NT2/D1 (cell line): ENCODE data around the gene SLC25A33.

Experiments used
- DNase-seq: peaks from one replicate; pipeline ENCODE4 v3.0.0-alpha.2; 2011; ENCODE audit warnings: low read depth, low spot score
- H3K27me3 ChIP-seq: 2 replicates; pipeline ENCODE4 v1.6.0; 2011; ENCODE audit warnings: mild to moderate bottlenecking; ENCODE audit not compliant: insufficient read length, insufficient read depth
- H3K36me3 ChIP-seq: 2 replicates; pipeline ENCODE4 v1.6.1; 2011; ENCODE audit warnings: mild to moderate bottlenecking, low read length, mixed read lengths; ENCODE audit not compliant: insufficient read depth, insufficient read length
- H3K4me1 ChIP-seq: 2 replicates; pipeline ENCODE4 v1.5.1; 2011; ENCODE audit not compliant: insufficient read depth, insufficient read length
- H3K4me3 ChIP-seq: 2 replicates; pipeline ENCODE4 v1.5.1; 2011; ENCODE audit warnings: low read depth; ENCODE audit not compliant: insufficient read length
- H3K9ac ChIP-seq: 2 replicates; pipeline ENCODE4 v1.6.0; 2011; ENCODE audit warnings: low read depth; ENCODE audit not compliant: insufficient read length
- H3K9me3 ChIP-seq: 2 replicates; pipeline ENCODE4 v1.5.1; 2011; ENCODE audit warnings: mild to moderate bottlenecking, low read length; ENCODE audit not compliant: insufficient read depth
- SUZ12 ChIP-seq: IDR thresholded peaks from 2 replicates; pipeline ENCODE4 v1.6.1; 2011; ENCODE audit not compliant: insufficient read length, insufficient read depth; ENCODE audit errors: extremely low read depth
- YY1 ChIP-seq: IDR thresholded peaks from 2 replicates; pipeline ENCODE4 v1.6.1; 2011; ENCODE audit not compliant: insufficient read length, insufficient read depth
- ZNF274 ChIP-seq: IDR thresholded peaks from 2 replicates; pipeline ENCODE4 v1.6.1; 2011; ENCODE audit warnings: mild to moderate bottlenecking, low read depth, low read length

Gene SLC25A33

GRCh38 chr1:9573723-9574122 lies 34.5 kb downstream of the SLC25A33 start:
- Histone ChIP-seq H3K4me1 (no peaks in the 10 kb centered on the region), H3K4me3 (no peak overlapping the region), H3K9me3 (no peaks in the 10 kb centered on the region), H3K9ac (no peak overlapping the region), H3K27me3 (no peaks in the 10 kb centered on the region), H3K36me3 (peaks cover 43% of the 10 kb centered on the region)
- DNase-seq, result no peak
- TF ChIP-seq ZNF274 (no peak), YY1 (no peak), SUZ12 (no peak)

- no peak for DNase-seq
- Histone ChIP-seq H3K27me3 (no peaks in the 10 kb centered on the region), H3K9me3 (no peaks in the 10 kb centered on the region), H3K4me1 (no peaks in the 10 kb centered on the region), H3K4me3 (no peak overlapping the region), H3K9ac (no peak overlapping the region), H3K36me3 (peaks cover 52% of the 10 kb centered on the region)
- TF ChIP-seq YY1, result no peak
- TF ChIP-seq ZNF274, result no peak
- TF ChIP-seq SUZ12, result no peak
Observed at GRCh38 chr1:9575486-9575885, 36.2 kb downstream of the SLC25A33 start.

DNA sequence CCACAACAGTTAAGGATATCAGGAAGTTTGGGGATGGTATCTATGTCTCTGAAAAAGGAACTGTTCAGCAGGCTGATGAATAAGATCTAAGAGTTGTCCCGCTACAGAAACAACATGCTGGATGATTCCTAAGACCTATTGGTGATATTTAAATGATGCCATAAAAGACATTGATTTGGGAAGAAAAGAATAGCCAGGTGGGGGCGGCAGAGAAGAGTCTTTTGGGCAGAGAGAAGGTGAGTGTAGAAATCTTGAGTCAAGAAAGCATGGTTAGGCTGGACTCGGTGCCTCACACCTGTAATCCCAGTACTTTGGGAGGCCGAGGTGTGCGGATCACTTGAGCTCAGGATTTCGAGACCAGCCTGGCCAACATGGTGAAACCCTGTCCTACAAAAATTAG lies 37.6 kb downstream of the SLC25A33 start:
- TF ChIP-seq SUZ12 (no peak), ZNF274 (no peak), YY1 (no peak)
- H3K4me1 ChIP-seq, result no peaks in the 10 kb centered on the region
- peaks cover 56% of the 10 kb centered on the region for H3K36me3 ChIP-seq
- H3K9ac ChIP-seq, result no peak overlapping the region
- H3K4me3 ChIP-seq, result no peak overlapping the region
- no peak for DNase-seq
- H3K27me3 ChIP-seq, result no peaks in the 10 kb centered on the region
- H3K9me3 ChIP-seq, result no peaks in the 10 kb centered on the region

GRCh38 chr1:9577423-9577822 lies 38.2 kb downstream of the SLC25A33 start:
- Histone ChIP-seq H3K27me3 (no peaks in the 10 kb centered on the region), H3K9ac (no peak overlapping the region), H3K36me3 (peaks cover 60% of the 10 kb centered on the region), H3K9me3 (no peaks in the 10 kb centered on the region), H3K4me3 (no peak overlapping the region), H3K4me1 (no peaks in the 10 kb centered on the region)
- no peak for DNase-seq
- no peak for TF ChIP-seq ZNF274
- no peak for TF ChIP-seq SUZ12
- no peak for TF ChIP-seq YY1

DNA sequence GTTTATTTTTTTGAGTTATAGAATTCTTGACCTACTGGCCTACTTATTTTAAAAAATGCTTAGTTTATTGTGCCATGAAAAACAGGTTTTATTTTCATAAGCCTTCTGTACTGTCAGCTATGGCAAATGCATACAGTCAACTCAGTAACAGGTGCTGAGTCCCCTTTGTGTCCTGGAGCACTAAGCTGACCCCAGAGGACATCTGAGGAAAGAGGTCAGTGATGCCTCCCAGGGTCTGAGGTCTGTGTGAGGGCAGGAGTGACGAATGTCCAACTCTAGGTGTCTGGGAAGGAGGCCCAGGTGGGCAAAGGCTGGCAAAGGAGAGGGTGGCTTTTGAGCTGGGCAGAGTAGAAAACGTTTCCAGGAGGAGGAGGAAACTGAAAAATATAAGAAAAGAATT lies 41.7 kb downstream of the SLC25A33 start:
- Histone ChIP-seq H3K9me3 (no peaks in the 10 kb centered on the region), H3K4me3 (no peak overlapping the region), H3K9ac (no peak overlapping the region), H3K4me1 (no peaks in the 10 kb centered on the region), H3K36me3 (peaks cover 54% of the 10 kb centered on the region), H3K27me3 (no peaks in the 10 kb centered on the region)
- no peak for DNase-seq
- no peak for TF ChIP-seq ZNF274
- TF ChIP-seq YY1, result no peak
- TF ChIP-seq SUZ12, result no peak

DNA sequence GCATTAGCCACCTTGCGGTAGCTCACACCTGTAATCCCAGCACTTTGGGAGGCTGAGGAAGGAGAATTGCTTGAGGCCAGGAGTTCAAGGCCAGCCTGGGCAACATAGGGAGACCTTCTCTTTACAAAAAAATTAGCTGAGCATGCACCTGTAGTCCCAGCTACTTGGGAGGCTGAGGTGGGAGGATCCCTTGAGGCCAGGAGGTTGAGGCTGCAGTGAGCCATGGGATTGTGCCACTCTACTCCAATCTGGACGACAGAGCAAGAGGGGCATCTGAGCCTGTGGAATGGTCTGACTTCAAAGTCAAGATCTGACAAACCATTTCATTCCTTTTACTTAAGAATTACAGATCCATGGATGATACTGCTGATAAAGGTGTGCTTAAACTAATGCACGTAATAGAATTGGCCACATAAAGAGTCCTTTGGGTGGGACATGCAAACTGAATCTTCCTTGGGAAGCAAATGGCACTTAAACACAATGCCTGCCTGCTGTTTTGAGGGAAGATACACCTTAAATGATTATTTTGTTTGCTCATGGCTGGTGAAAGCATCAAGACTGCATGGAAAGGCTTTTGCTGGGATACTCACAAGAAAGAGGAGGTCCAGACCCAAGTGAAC lies 47.0 kb downstream of the SLC25A33 start:
- H3K9me3 ChIP-seq, result no peaks in the 10 kb centered on the region

GRCh38 chr1:9588551-9589143 lies 49.4 kb downstream of the SLC25A33 start, which contains the start of gene TMEM201:
Gene TMEM201, plus strand, starts transcription at chr1:9588911. Its CDS starts 20 bp downstream, at chr1:9588931.
- Histone ChIP-seq H3K4me1 (peaks cover 31% of the 10 kb centered on the region), H3K36me3 (peaks cover 13% of the 10 kb centered on the region), H3K9me3 (no peaks in the 10 kb centered on the region), H3K9ac (peak within 1 kb of the TSS; percentile 91), H3K4me3 (peak within 1 kb of the TSS; percentile 77), H3K27me3 (no peaks in the 10 kb centered on the region)
- DNase-seq, result peak; percentile 68
- TF ChIP-seq ZNF274 (no peak), SUZ12 (no peak), YY1 (no peak)

More for the DNA sequence above, 47.0 kb downstream of the SLC25A33 start:
- no peak overlapping the region for H3K9ac ChIP-seq
- H3K36me3 ChIP-seq, result peaks cover 28% of the 10 kb centered on the region
- TF ChIP-seq SUZ12 (no peak), ZNF274 (no peak), YY1 (no peak)
- DNase-seq, result no peak
- H3K4me3 ChIP-seq, result no peak overlapping the region
- no peaks in the 10 kb centered on the region for H3K27me3 ChIP-seq
- peaks cover 12% of the 10 kb centered on the region for H3K4me1 ChIP-seq
